Measurements from ENCODE around the gene METTL8. TPM values are rescaled to one million over a fixed set of nuclear protein-coding genes. Genes with fewer than 3 reads are reported as not detected.

Gene METTL8, protein sequence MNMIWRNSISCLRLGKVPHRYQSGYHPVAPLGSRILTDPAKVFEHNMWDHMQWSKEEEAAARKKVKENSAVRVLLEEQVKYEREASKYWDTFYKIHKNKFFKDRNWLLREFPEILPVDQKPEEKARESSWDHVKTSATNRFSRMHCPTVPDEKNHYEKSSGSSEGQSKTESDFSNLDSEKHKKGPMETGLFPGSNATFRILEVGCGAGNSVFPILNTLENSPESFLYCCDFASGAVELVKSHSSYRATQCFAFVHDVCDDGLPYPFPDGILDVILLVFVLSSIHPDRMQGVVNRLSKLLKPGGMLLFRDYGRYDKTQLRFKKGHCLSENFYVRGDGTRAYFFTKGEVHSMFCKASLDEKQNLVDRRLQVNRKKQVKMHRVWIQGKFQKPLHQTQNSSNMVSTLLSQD
- 10 to 100 TPM; 13.6 to 20.0 TPM for total RNA-seq

- CTCF ChIA-PET = interaction anchor here (0.7 to 2.5 kb wide), 8 partner anchors 15 to 504 kb away, joined by 3 to 16 read pairs (median 4); partner anchors contain the start of gene GORASP2
- H3K27me3 Mint-ChIP-seq = no peaks in the 10 kb centered on the region
- POLR2A ChIA-PET = interaction anchor here (0.7 to 3.7 kb wide), 12 partner anchors 12 to 1121 kb away, joined by 3 to 32 read pairs (median 4); partner anchors contain the start of genes GORASP2 and TLK1
- peaks cover 41% of the 10 kb centered on the region for H3K36me3 Mint-ChIP-seq (ENCODE audit: low read depth)
- H3K4me1 Mint-ChIP-seq = peaks cover 33% of the 10 kb centered on the region
- H3K9me3 Mint-ChIP-seq = peaks cover 11% of the 10 kb centered on the region
- peak within 1 kb of the TSS; percentile 96 for H3K27ac Mint-ChIP-seq
- H3K4me3 Mint-ChIP-seq = peak within 1 kb of the TSS; percentile 81
- no peak for DNase-seq
Observed at GRCh38 chr2:171433763-171434012, at the start of gene METTL8. Gene METTL8 (minus strand): TSS chr2:171433990. CDS start chr2:171392185, 41,805 bp downstream.

DNA sequence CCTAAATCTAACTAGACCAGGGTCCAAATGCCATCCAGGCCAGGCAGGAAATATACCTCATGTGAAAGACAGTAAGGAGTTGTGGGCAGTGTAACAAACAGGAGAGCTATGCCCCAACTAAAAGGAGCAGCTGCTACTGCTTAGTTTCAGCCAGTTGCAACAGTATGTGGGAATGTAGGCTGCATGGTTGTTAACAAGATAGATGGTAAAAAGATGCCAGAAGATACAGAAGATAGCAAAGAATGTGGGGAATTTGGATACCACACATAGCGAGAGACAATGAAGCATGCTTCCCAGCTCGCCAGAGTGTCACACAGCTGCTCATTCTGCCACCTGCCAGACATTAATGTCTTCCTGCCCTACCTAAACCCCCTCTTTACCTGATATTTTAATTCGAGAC, 49.1 kb upstream of the METTL8 start:
- peaks cover 16% of the 10 kb centered on the region for H3K4me1 Mint-ChIP-seq
- DNase-seq = no peak
- POLR2A ChIA-PET = interaction anchor here (0.5 kb wide), 1 partner anchor 469 kb away, joined by 3 read pairs; no protein-coding TSS in a partner anchor
- peaks cover 34% of the 10 kb centered on the region for H3K36me3 Mint-ChIP-seq (ENCODE audit: low read depth)
- no peaks in the 10 kb centered on the region for H3K9me3 Mint-ChIP-seq
- CTCF ChIA-PET = interaction anchor here (0.6 kb wide), 1 partner anchor 44 kb away, joined by 4 read pairs; no protein-coding TSS in a partner anchor
- H3K27ac Mint-ChIP-seq = no peak overlapping the region
- no peak overlapping the region for H3K4me3 Mint-ChIP-seq
- no peaks in the 10 kb centered on the region for H3K27me3 Mint-ChIP-seq

- no peaks in the 10 kb centered on the region for H3K27me3 Mint-ChIP-seq
- peaks cover 31% of the 10 kb centered on the region for H3K36me3 Mint-ChIP-seq (ENCODE audit: low read depth)
- H3K9me3 Mint-ChIP-seq = no peaks in the 10 kb centered on the region
- H3K27ac Mint-ChIP-seq = no peak overlapping the region
- H3K4me3 Mint-ChIP-seq = no peak overlapping the region
- ChIA-PET CTCF (no interaction called here), POLR2A (no interaction called here)
- peaks cover 16% of the 10 kb centered on the region for H3K4me1 Mint-ChIP-seq
- no peak for DNase-seq
Observed at GRCh38 chr2:171482308-171482707, 48.5 kb upstream of the METTL8 start.

- no peaks in the 10 kb centered on the region for H3K9me3 Mint-ChIP-seq
- peaks cover 16% of the 10 kb centered on the region for H3K4me1 Mint-ChIP-seq
- ChIA-PET POLR2A (no interaction called here), CTCF (no interaction called here)
- no peaks in the 10 kb centered on the region for H3K27me3 Mint-ChIP-seq
- no peak overlapping the region for H3K27ac Mint-ChIP-seq
- no peak overlapping the region for H3K4me3 Mint-ChIP-seq
- H3K36me3 Mint-ChIP-seq (ENCODE audit: low read depth) = peaks cover 26% of the 10 kb centered on the region
- DNase-seq = no peak
Observed at GRCh38 chr2:171480908-171481307, 47.1 kb upstream of the METTL8 start.

GRCh38 chr2:171479154-171479814, 45.5 kb upstream of the METTL8 start:
- Mint-ChIP-seq H3K9me3 (no peaks in the 10 kb centered on the region), H3K4me3 (no peak overlapping the region), H3K4me1 (peaks cover 6% of the 10 kb centered on the region), H3K27ac (no peak overlapping the region), H3K36me3 (ENCODE audit: low read depth) (peaks cover 26% of the 10 kb centered on the region), H3K27me3 (no peaks in the 10 kb centered on the region)
- CTCF ChIA-PET = no interaction called here
- DNase-seq = no peak
- POLR2A ChIA-PET = no interaction called here

GRCh38 chr2:171478345-171478744, 44.6 kb upstream of the METTL8 start:
- peaks cover 31% of the 10 kb centered on the region for H3K36me3 Mint-ChIP-seq (ENCODE audit: low read depth)
- ChIA-PET CTCF (no interaction called here), POLR2A (no interaction called here)
- DNase-seq = no peak
- no peaks in the 10 kb centered on the region for H3K9me3 Mint-ChIP-seq
- H3K27me3 Mint-ChIP-seq = no peaks in the 10 kb centered on the region
- H3K4me1 Mint-ChIP-seq = peaks cover 6% of the 10 kb centered on the region
- H3K4me3 Mint-ChIP-seq = no peak overlapping the region
- no peak overlapping the region for H3K27ac Mint-ChIP-seq

DNA sequence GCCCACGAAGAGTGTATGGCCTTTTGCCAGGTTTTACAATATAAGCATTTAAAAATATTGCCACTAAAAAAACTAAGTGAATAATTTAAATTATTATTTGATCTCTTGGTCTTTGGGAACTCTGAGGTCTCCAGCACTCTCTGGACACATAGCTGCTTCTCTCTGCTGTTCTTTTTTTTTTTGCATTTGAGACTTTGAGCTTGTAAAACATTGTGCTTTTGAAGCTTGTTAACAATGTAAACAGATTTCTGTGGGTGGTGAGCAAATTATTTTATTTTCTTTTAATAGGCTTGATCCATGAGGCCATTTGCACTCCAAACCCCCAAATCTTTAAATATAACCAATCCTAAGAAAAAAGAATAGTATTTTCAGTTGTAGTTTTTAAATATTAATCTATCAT, 42.2 kb upstream of the METTL8 start:
- Mint-ChIP-seq H3K4me3 (no peak overlapping the region), H3K36me3 (ENCODE audit: low read depth) (peaks cover 28% of the 10 kb centered on the region), H3K9me3 (no peaks in the 10 kb centered on the region), H3K4me1 (peaks cover 5% of the 10 kb centered on the region), H3K27ac (no peak overlapping the region), H3K27me3 (no peaks in the 10 kb centered on the region)
- DNase-seq = no peak
- POLR2A ChIA-PET = no interaction called here
- CTCF ChIA-PET = no interaction called here

GRCh38 chr2:171470129-171470528, 36.3 kb upstream of the METTL8 start:
- no peak overlapping the region for H3K4me3 Mint-ChIP-seq
- H3K9me3 Mint-ChIP-seq = no peaks in the 10 kb centered on the region
- H3K27ac Mint-ChIP-seq = no peak overlapping the region
- no peaks in the 10 kb centered on the region for H3K27me3 Mint-ChIP-seq
- H3K36me3 Mint-ChIP-seq (ENCODE audit: low read depth) = peaks cover 36% of the 10 kb centered on the region
- CTCF ChIA-PET = no interaction called here
- POLR2A ChIA-PET = no interaction called here
- H3K4me1 Mint-ChIP-seq = no peaks in the 10 kb centered on the region
- DNase-seq = no peak

GRCh38 chr2:171469176-171469575, 35.4 kb upstream of the METTL8 start:
- H3K4me3 Mint-ChIP-seq = no peak overlapping the region
- H3K27me3 Mint-ChIP-seq = no peaks in the 10 kb centered on the region
- H3K9me3 Mint-ChIP-seq = no peaks in the 10 kb centered on the region
- ChIA-PET POLR2A (no interaction called here), CTCF (no interaction called here)
- no peaks in the 10 kb centered on the region for H3K4me1 Mint-ChIP-seq
- peaks cover 29% of the 10 kb centered on the region for H3K36me3 Mint-ChIP-seq (ENCODE audit: low read depth)
- no peak for DNase-seq
- H3K27ac Mint-ChIP-seq = no peak overlapping the region

- POLR2A ChIA-PET = no interaction called here
- CTCF ChIA-PET = no interaction called here
- no peaks in the 10 kb centered on the region for H3K27me3 Mint-ChIP-seq
- no peak overlapping the region for H3K4me3 Mint-ChIP-seq
- DNase-seq = no peak
- peaks cover 7% of the 10 kb centered on the region for H3K9me3 Mint-ChIP-seq
- no peaks in the 10 kb centered on the region for H3K4me1 Mint-ChIP-seq
- H3K36me3 Mint-ChIP-seq (ENCODE audit: low read depth) = peaks cover 32% of the 10 kb centered on the region
- no peak overlapping the region for H3K27ac Mint-ChIP-seq
Observed at GRCh38 chr2:171460537-171460936, 26.7 kb upstream of the METTL8 start.

DNA sequence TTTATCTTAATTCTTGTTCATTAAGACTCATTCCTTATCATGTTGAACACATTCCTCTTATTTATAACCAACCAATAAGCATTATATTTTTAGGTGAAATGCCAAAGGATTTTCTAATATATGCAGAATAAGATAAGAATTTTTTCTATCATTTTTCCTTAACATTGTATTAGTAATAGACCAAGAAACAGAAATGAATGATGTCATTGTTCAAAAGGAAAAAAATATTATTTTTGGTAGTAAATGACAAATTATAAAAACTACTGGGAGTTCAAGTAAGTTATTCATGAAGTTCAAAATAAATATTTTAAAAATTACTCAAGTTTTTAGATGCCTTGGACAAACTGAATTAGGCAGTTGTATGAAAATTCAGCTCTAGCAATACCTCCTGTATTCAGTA, 25.7 kb upstream of the METTL8 start:
- ChIA-PET POLR2A (no interaction called here), CTCF (interaction anchor here (0.7 kb wide), 1 partner anchor 981 kb away, joined by 3 read pairs; no protein-coding TSS in a partner anchor)
- Mint-ChIP-seq H3K4me3 (no peak overlapping the region), H3K36me3 (ENCODE audit: low read depth) (peaks cover 38% of the 10 kb centered on the region), H3K4me1 (no peaks in the 10 kb centered on the region), H3K27ac (no peak overlapping the region), H3K27me3 (no peaks in the 10 kb centered on the region), H3K9me3 (peaks cover 7% of the 10 kb centered on the region)
- DNase-seq = no peak

DNA sequence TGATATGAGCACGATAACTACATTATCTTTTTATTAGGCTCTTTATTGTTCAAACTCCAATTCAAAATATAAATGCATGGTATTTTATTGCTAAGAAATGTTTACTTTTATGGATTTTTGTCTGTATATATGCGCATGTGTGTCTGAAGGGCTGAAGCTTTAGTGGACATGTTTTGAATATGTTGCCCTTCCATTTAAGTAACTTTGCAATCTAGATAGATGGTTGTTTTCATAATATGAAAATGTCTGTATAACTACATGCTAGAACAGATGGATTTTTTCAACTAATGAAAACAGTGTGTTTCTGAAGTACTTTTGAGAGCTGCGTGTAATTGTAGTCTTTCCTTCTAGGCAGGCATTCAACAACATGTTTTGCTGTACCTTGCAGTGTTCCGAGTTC, 19.0 kb upstream of the METTL8 start:
- Mint-ChIP-seq H3K9me3 (peaks cover 7% of the 10 kb centered on the region), H3K36me3 (ENCODE audit: low read depth) (peaks cover 34% of the 10 kb centered on the region), H3K4me3 (no peak overlapping the region), H3K4me1 (no peaks in the 10 kb centered on the region), H3K27me3 (no peaks in the 10 kb centered on the region), H3K27ac (no peak overlapping the region)
- ChIA-PET POLR2A (no interaction called here), CTCF (interaction anchor here (1.0 kb wide), 1 partner anchor 524 kb away, joined by 3 read pairs; the partner anchor contains the start of gene GORASP2)
- no peak for DNase-seq

DNA sequence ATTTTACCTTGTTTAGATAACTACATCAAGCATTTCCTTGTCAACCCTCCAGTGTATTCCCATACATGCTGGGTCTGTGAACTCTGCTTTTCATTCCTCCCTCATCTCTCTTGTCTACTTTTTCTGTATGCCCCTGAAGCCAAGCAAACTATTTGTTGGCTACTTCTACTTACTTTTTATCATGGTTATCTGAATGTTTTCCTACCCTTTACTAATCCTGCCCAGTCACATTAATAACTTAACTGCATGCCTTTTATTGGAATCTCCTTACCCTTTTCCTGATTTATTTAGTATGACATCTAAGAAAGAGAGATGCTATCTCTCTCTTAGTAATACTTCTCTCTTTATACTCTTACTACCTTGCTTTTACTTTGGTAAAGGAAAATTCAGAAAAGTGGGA, 17.3 kb upstream of the METTL8 start:
- H3K36me3 Mint-ChIP-seq (ENCODE audit: low read depth) = peaks cover 22% of the 10 kb centered on the region
- ChIA-PET POLR2A (no interaction called here), CTCF (no interaction called here)
- no peak for DNase-seq
- H3K27me3 Mint-ChIP-seq = no peaks in the 10 kb centered on the region
- no peak overlapping the region for H3K4me3 Mint-ChIP-seq
- H3K27ac Mint-ChIP-seq = no peak overlapping the region
- no peaks in the 10 kb centered on the region for H3K4me1 Mint-ChIP-seq
- peaks cover 2% of the 10 kb centered on the region for H3K9me3 Mint-ChIP-seq

DNA sequence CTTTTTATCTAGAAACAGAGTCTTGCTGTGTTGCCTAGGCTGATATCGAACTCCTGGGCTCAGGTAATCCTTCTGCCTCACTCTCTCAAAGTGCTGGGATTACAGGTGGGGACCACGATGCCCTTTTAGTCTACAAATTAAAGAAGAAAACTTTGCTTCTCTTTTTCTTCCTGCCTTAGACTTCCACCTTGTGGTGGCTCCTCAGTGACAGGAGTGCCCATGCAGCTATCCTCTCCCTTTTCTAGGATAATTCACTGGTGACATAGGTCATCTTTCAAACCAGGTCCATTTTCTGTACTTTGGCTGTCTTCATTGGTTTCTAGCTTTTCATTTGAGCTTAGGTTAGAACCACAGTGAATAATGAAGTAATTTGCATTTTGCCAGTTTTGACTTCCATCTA, 13.9 kb upstream of the METTL8 start:
- DNase-seq = no peak
- H3K4me3 Mint-ChIP-seq = no peak overlapping the region
- H3K36me3 Mint-ChIP-seq (ENCODE audit: low read depth) = peaks cover 17% of the 10 kb centered on the region
- ChIA-PET CTCF (interaction anchor here (1.3 to 1.4 kb wide), 2 partner anchors 14 to 475 kb away, joined by 3 read pairs; partner anchors contain the start of genes DCAF17 and METTL8), POLR2A (no interaction called here)
- H3K27me3 Mint-ChIP-seq = no peaks in the 10 kb centered on the region
- H3K4me1 Mint-ChIP-seq = no peaks in the 10 kb centered on the region
- H3K9me3 Mint-ChIP-seq = no peaks in the 10 kb centered on the region
- no peak overlapping the region for H3K27ac Mint-ChIP-seq
